HG02885 (cell line): ENCODE measurements around the gene DUSP8.

Experiments used
- ATAC-seq: cut with Tn5 transposase; IDR thresholded peaks from one replicate; pipeline ENCODE4 v1.9.1; 2021; ENCODE audit warnings: mild to moderate bottlenecking; ENCODE audit not compliant: unreplicated experiment, poor library complexity

Gene DUSP8

GRCh38 chr11:1567052-1567720 lies 4.9 kb downstream of the DUSP8 start:
- no peak for ATAC-seq

- no peak for ATAC-seq
Observed at GRCh38 chr11:1566381-1567051, 5.6 kb downstream of the DUSP8 start.

GRCh38 chr11:1565904-1566247 lies 6.2 kb downstream of the DUSP8 start:
- no peak for ATAC-seq

GRCh38 chr11:1565173-1565903 lies 6.7 kb downstream of the DUSP8 start:
- no peak for ATAC-seq

GRCh38 chr11:1564535-1565172 lies 7.4 kb downstream of the DUSP8 start:
- no peak for ATAC-seq

GRCh38 chr11:1563697-1564534 lies 8.2 kb downstream of the DUSP8 start:
- ATAC-seq: no peak

GRCh38 chr11:1563149-1563638 lies 8.9 kb downstream of the DUSP8 start:
- ATAC-seq: no peak

GRCh38 chr11:1562469-1563148 lies 9.5 kb downstream of the DUSP8 start:
- ATAC-seq: no peak

GRCh38 chr11:1561955-1562354 lies 10.1 kb downstream of the DUSP8 start:
- ATAC-seq: no peak

GRCh38 chr11:1561266-1561665 lies 10.8 kb downstream of the DUSP8 start:
- ATAC-seq: no peak

- no peak for ATAC-seq
Observed at GRCh38 chr11:1560649-1561251, 11.3 kb downstream of the DUSP8 start.

GRCh38 chr11:1560002-1560648 lies 11.9 kb downstream of the DUSP8 start:
- ATAC-seq: no peak

- ATAC-seq: no peak
Observed at GRCh38 chr11:1559111-1559951, 12.7 kb downstream of the DUSP8 start.

GRCh38 chr11:1558775-1559110 lies 13.3 kb downstream of the DUSP8 start:
- no peak for ATAC-seq

- no peak for ATAC-seq
Observed at GRCh38 chr11:1557904-1558774, 13.9 kb downstream of the DUSP8 start.

GRCh38 chr11:1557051-1557884 lies 14.8 kb downstream of the DUSP8 start:
- ATAC-seq: no peak
